H1 (cell line): ENCODE data around the gene CHRNA5. TPM values are rescaled to one million over a fixed set of nuclear protein-coding genes. Genes with fewer than 3 reads are reported as not detected.

Experiments
- CTCF ChIA-PET: fragments of 300-600 bp; sonication (Branson Sonifier 250); formaldehyde crosslinking; loops from one replicate; lab custom pipeline; 2021; ENCODE audit not compliant: partially characterized antibody; lab: Charles Lee
- POLR2A ChIA-PET: fragments of 300-600 bp; sonication (Branson Sonifier 250); formaldehyde crosslinking; loops from one replicate; lab custom pipeline; 2021; ENCODE audit warnings: inconsistent platforms; ENCODE audit not compliant: partially characterized antibody; lab: Charles Lee
- DNase-seq, 2 experiments: peaks; one replicate each; pipeline versions ENCODE4 v3.0.0 to v3.0.0-alpha.2; 2010 to 2022; ENCODE audit warnings: low spot score in 2 of 2, low read depth in 1 of 2, mixed read lengths in 1 of 2
- FAIRE-seq: peaks from 2 replicates; lab custom pipeline; 2011; peaks lifted over from hg19 to GRCh38; lab: Jason Lieb, UNC
- H2AFZ ChIP-seq: 2 replicates; pipeline ENCODE4 v1.8.1; 2012; ENCODE audit warnings: low read length, inconsistent platforms
- H2AK5ac ChIP-seq: 2 replicates; pipeline ENCODE4 v1.6.1; 2013; ENCODE audit warnings: low read depth, low read length
- H2BK120ac ChIP-seq: replicated peaks from 2 replicates; pipeline ENCODE3; 2013; ENCODE audit warnings: low read depth, low read length, inconsistent platforms
- H2BK12ac ChIP-seq: 2 replicates; pipeline ENCODE4 v1.6.1; 2013; ENCODE audit warnings: low read depth, low read length
- H2BK15ac ChIP-seq: 2 replicates; pipeline ENCODE4 v1.6.1; 2013; ENCODE audit warnings: low read length
- H2BK20ac ChIP-seq: 2 replicates; pipeline ENCODE4 v1.6.1; 2013; ENCODE audit warnings: low read length
- H2BK5ac ChIP-seq: 2 replicates; pipeline ENCODE4 v1.6.1; 2013; ENCODE audit warnings: low read depth, low read length
- H3K14ac ChIP-seq: 2 replicates; pipeline ENCODE4 v1.6.1; 2013; ENCODE audit warnings: inconsistent platforms; ENCODE audit not compliant: insufficient read length
- H3K18ac ChIP-seq: 2 replicates; pipeline ENCODE4 v1.6.1; 2013; ENCODE audit warnings: low read length; ENCODE audit errors: extremely low read depth
- H3K23ac ChIP-seq: 2 replicates; pipeline ENCODE4 v1.6.1; 2013; ENCODE audit warnings: inconsistent platforms; ENCODE audit not compliant: insufficient read length
- H3K23me2 ChIP-seq: 2 replicates; pipeline ENCODE4 v1.6.1; 2013; ENCODE audit warnings: low read depth, low read length
- H3K27ac ChIP-seq: 2 replicates; pipeline ENCODE4 v1.6.1; 2011; ENCODE audit warnings: low read depth, low read length, inconsistent platforms
- H3K27me3 ChIP-seq, 4 experiments: replicated peaks in 1 of 4; 1 replicate in 1 of 4; 2 replicates in 3 of 4; pipeline versions ENCODE4 v1.6.1 to v1.8.1; 2011 to 2013; ENCODE audit warnings: low read length in 3 of 4, mild to moderate bottlenecking in 3 of 4, inconsistent platforms in 2 of 4, mixed read lengths in 2 of 4, moderate library complexity in 1 of 4; ENCODE audit not compliant: control insufficient read depth in 3 of 4, insufficient read depth in 3 of 4; ENCODE audit errors: extremely low read depth in 1 of 4
- H3K36me3 ChIP-seq, 4 experiments: 2 replicates each; pipeline versions ENCODE4 v1.6.1 to v1.8.1; 2011 to 2013; ENCODE audit warnings: mild to moderate bottlenecking in 4 of 4, low read length in 3 of 4, moderate library complexity in 2 of 4, control low read depth in 1 of 4, inconsistent platforms in 1 of 4; ENCODE audit not compliant: insufficient read depth in 4 of 4, control insufficient read depth in 2 of 4
- H3K4ac ChIP-seq: replicated peaks from 2 replicates; pipeline ENCODE3; 2013; ENCODE audit warnings: low read length, low read depth, mixed read lengths, inconsistent platforms; ENCODE audit not compliant: insufficient read length
- H3K4me1 ChIP-seq, 4 experiments: replicated peaks in 1 of 4; 1 replicate in 1 of 4; 2 replicates in 3 of 4; pipeline versions ENCODE4 v1.6.1 to v1.8.1; 2011 to 2013; ENCODE audit warnings: low read length in 3 of 4, inconsistent platforms in 2 of 4, mixed read lengths in 1 of 4; ENCODE audit not compliant: insufficient read depth in 4 of 4, control insufficient read depth in 3 of 4
- H3K4me2 ChIP-seq, 2 experiments: 2 replicates each; pipeline versions ENCODE4 v1.6.1 to v1.8.1; 2011 to 2013; ENCODE audit warnings: low read depth in 2 of 2, low read length in 2 of 2, control low read depth in 1 of 2, inconsistent platforms in 1 of 2, mild to moderate bottlenecking in 1 of 2; ENCODE audit not compliant: insufficient read depth in 1 of 2
- H3K4me3 ChIP-seq, 4 experiments: fragments of 200-600, 300-600 bp in 1 of 4; sonication (generic), shearing (Covaris generic), sonication (Bioruptor Twin) in 1 of 4; 2 replicates each; pipeline versions ENCODE4 v1.5.1 to v1.8.1; 2011 to 2016; ENCODE audit warnings: low read length in 4 of 4, low read depth in 3 of 4, control low read depth in 2 of 4, inconsistent platforms in 2 of 4, mild to moderate bottlenecking in 2 of 4, mixed read lengths in 1 of 4, moderate library complexity in 1 of 4; ENCODE audit not compliant: insufficient read depth in 2 of 4; ENCODE audit errors: extremely low read depth in 1 of 4
- H3K56ac ChIP-seq: replicated peaks from 2 replicates; pipeline ENCODE3; 2013; ENCODE audit warnings: low read depth, mild to moderate bottlenecking, mixed read lengths, low read length, inconsistent platforms; ENCODE audit not compliant: insufficient read length
- H3K79me1 ChIP-seq: 2 replicates; pipeline ENCODE4 v1.6.1; 2013; ENCODE audit warnings: low read depth, low read length, control low read depth
- H3K79me2 ChIP-seq, 2 experiments: 2 replicates each; pipeline versions ENCODE4 v1.6.1 to v1.8.1; 2012 to 2013; ENCODE audit warnings: low read length in 2 of 2, mild to moderate bottlenecking in 2 of 2, inconsistent platforms in 1 of 2; ENCODE audit not compliant: insufficient read depth in 2 of 2, control insufficient read depth in 1 of 2
- H3K9ac ChIP-seq, 4 experiments: replicated peaks in 1 of 4; 1 replicate in 1 of 4; 2 replicates in 3 of 4; pipeline versions ENCODE4 v1.6.1 to v1.8.1; 2011 to 2013; ENCODE audit warnings: low read depth in 3 of 4, low read length in 3 of 4, control low read depth in 2 of 4, mild to moderate bottlenecking in 2 of 4, moderate library complexity in 2 of 4, inconsistent platforms in 1 of 4; ENCODE audit errors: extremely low read depth in 1 of 4
- H3K9me3 ChIP-seq, 2 experiments: 2 replicates each; pipeline versions ENCODE4 v1.6.1 to v1.8.1; 2012 to 2013; ENCODE audit warnings: mild to moderate bottlenecking in 2 of 2, moderate library complexity in 2 of 2, control low read depth in 1 of 2, inconsistent platforms in 1 of 2, low read depth in 1 of 2, low read length in 1 of 2, mixed read lengths in 1 of 2; ENCODE audit not compliant: insufficient read depth in 2 of 2
- H4K20me1 ChIP-seq, 2 experiments: replicated peaks in 1 of 2; 2 replicates each; pipeline versions ENCODE3 to v1.8.1; 2011 to 2013; ENCODE audit warnings: inconsistent platforms in 2 of 2, low read length in 2 of 2, mild to moderate bottlenecking in 1 of 2; ENCODE audit not compliant: insufficient read depth in 2 of 2, control insufficient read depth in 1 of 2
- H4K5ac ChIP-seq: 2 replicates; pipeline ENCODE4 v1.6.1; 2013; ENCODE audit warnings: low read length, low read depth, mixed read lengths, inconsistent platforms; ENCODE audit not compliant: insufficient read length
- H4K8ac ChIP-seq: 2 replicates; pipeline ENCODE4 v1.8.0; 2013; ENCODE audit warnings: mild to moderate bottlenecking, moderate library complexity, low read length, inconsistent platforms; ENCODE audit not compliant: insufficient read depth; ENCODE audit errors: extremely low read depth
- H4K91ac ChIP-seq: replicated peaks from 2 replicates; pipeline ENCODE3; 2013; ENCODE audit warnings: low read length, mixed read lengths, inconsistent platforms; ENCODE audit not compliant: insufficient read length
- CHD1 ChIP-seq: IDR thresholded peaks from 2 replicates; pipeline ENCODE4 v1.6.1; 2012; ENCODE audit warnings: low read depth, low read length, improper control_type of control experiment
- JUN ChIP-seq: IDR thresholded peaks from 2 replicates; pipeline ENCODE4 v1.6.1; 2011; ENCODE audit warnings: low read depth, mild to moderate bottlenecking, improper control_type of control experiment, low read length
- JUND ChIP-seq: IDR thresholded peaks from 2 replicates; pipeline ENCODE4 v1.6.1; 2011; ENCODE audit warnings: mild to moderate bottlenecking, improper control_type of control experiment, low read length
- TAF1 ChIP-seq: IDR thresholded peaks from 2 replicates; pipeline ENCODE4 v1.6.1; 2011; ENCODE audit warnings: mild to moderate bottlenecking, low read depth, low read length
- USF2 ChIP-seq: IDR thresholded peaks from 2 replicates; pipeline ENCODE4 v1.6.1; 2011; ENCODE audit warnings: low read length, improper control_type of control experiment
- WGBS, 2 experiments: shearing (Covaris generic) in 1 of 2; methylation state at CpG; one replicate each; pipeline versions ENCODE4 v1.1.6 to v1.1.7; 2013 to 2015; ENCODE audit warnings: low lambda C conversion rate in 2 of 2, mixed read lengths in 2 of 2, inconsistent platforms in 1 of 2, low coverage in 1 of 2, missing lambda C conversion rate in 1 of 2; ENCODE audit not compliant: insufficient replicate concordance in 2 of 2, insufficient coverage in 1 of 2, insufficient read length in 1 of 2; ENCODE audit errors: extremely low coverage in 1 of 2, missing lambda C conversion rate in 1 of 2; 5-methylcytosine and 5-hydroxymethylcytosine counted together
- polyA plus RNA-seq, 7 experiments: library from polyadenylated mRNA; depleted of rRNA in 3 of 7; stranded (reverse) in 5 of 7; unstranded in 2 of 7; fragments of >200 nt in 5 of 7; fragments of 200-250 nt in 2 of 7; gene quantifications; 1 replicate in 5 of 7; 2 replicates in 1 of 7; 4 replicates in 1 of 7; pipeline versions ENCODE4 v1.2.1 to v1.2.3, GENCODE V29; 2011 to 2013; ENCODE audit warnings: missing spikeins in 2 of 7, mixed read lengths in 2 of 7
- total RNA-seq: library from RNA; stranded (reverse); fragmentation: NEBNext Ultra II Directional; extraction: Animal tissue kit (Norgen Biotek cat#: 25700); gene quantifications from 2 replicates; pipeline ENCODE4 v1.2.1, GENCODE V29; 2021

CHRNA5 gene
- total and polyA plus RNA-seq, 2 of the 8 experiments (the other 6 are each of a cell fraction or from before 2014, with no cell fraction given), result 13.5 to 31.4 TPM

GRCh38 chr15:78634210-78635145 is 69.2 kb downstream of the CHRNA5 start:
- TF ChIP-seq USF2 (no peak), TAF1 (no peak), JUN (no peak), CHD1 (no peak), JUND (no peak)
- WGBS, 2 experiments, result 88% methylated on average over 10 of the region's 12 CpGs; no CpG with 5 or more reads in 1 of the 2 experiments
- no peaks in the 10 kb centered on the region for H3K9me3 ChIP-seq
- no peak overlapping the region for H2BK15ac ChIP-seq
- no peaks in the 10 kb centered on the region; the same call in 1 of the 2 replicates for H3K23me2 ChIP-seq
- no peaks in the 10 kb centered on the region; a peak in 2 of 7 replicates for H3K4me1 ChIP-seq
- no peak overlapping the region for H2BK20ac ChIP-seq
- H3K4ac ChIP-seq, result no peak overlapping the region
- H3K9ac ChIP-seq, result no peak overlapping the region
- H3K23ac ChIP-seq, result no peak overlapping the region
- H3K56ac ChIP-seq, result no peak overlapping the region
- CTCF ChIA-PET, result interaction anchor here (0.6 to 10.9 kb wide), 8 partner anchors 9 to 107 kb away, joined by 3 to 256 read pairs (median 4); partner anchors contain the start of gene CHRNA3
- no peak overlapping the region for H3K27ac ChIP-seq
- H2BK120ac ChIP-seq, result no peak overlapping the region
- no peak for DNase-seq
- H2BK5ac ChIP-seq, result no peak overlapping the region
- no peak overlapping the region for H3K4me2 ChIP-seq
- H3K79me2 ChIP-seq, result no peaks in the 10 kb centered on the region
- H3K14ac ChIP-seq, result no peak overlapping the region
- H4K8ac ChIP-seq, result no peak overlapping the region
- H4K5ac ChIP-seq, result no peak overlapping the region
- FAIRE-seq, result no peak
- H2AFZ ChIP-seq, result no peak overlapping the region
- H2AK5ac ChIP-seq, result no peak overlapping the region
- no peak overlapping the region for H3K4me3 ChIP-seq
- no peak overlapping the region for H4K91ac ChIP-seq
- H3K79me1 ChIP-seq, result peaks cover 2% of the 10 kb centered on the region; the same call in 1 of the 2 replicates
- no peaks in the 10 kb centered on the region for H4K20me1 ChIP-seq
- H3K36me3 ChIP-seq, result peaks cover 0 to 4% (median 0%) of the 10 kb centered on the region in 4 experiments; a peak in 2 of 8 replicates
- no peak overlapping the region for H2BK12ac ChIP-seq
- POLR2A ChIA-PET, result interaction anchor here (1.1 kb wide), 1 partner anchor 69 kb away, joined by 3 read pairs; the partner anchor contains the start of gene CHRNA5
- H3K27me3 ChIP-seq, result no peaks in the 10 kb centered on the region
- no peak overlapping the region for H3K18ac ChIP-seq
